RCC 7860 (cell line): ENCODE data around the gene KLHL30.

Source experiments
- DNase-seq: peaks from one replicate; pipeline ENCODE4 v3.0.0-alpha.2; 2015; ENCODE audit warnings: low spot score
- FAIRE-seq: peaks from 2 replicates; lab custom pipeline; 2012; peaks lifted over from hg19 to GRCh38; lab: Jason Lieb, UNC

KLHL30 gene, protein sequence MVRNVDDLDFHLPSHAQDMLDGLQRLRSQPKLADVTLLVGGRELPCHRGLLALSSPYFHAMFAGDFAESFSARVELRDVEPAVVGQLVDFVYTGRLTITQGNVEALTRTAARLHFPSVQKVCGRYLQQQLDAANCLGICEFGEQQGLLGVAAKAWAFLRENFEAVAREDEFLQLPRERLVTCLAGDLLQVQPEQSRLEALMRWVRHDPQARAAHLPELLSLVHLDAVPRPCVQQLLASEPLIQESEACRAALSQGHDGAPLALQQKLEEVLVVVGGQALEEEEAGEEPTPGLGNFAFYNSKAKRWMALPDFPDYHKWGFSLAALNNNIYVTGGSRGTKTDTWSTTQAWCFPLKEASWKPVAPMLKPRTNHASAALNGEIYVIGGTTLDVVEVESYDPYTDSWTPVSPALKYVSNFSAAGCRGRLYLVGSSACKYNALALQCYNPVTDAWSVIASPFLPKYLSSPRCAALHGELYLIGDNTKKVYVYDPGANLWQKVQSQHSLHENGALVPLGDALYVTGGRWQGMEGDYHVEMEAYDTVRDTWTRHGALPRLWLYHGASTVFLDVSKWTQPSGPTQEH

GRCh38 chr2:238138331-238139195 lies at the start of gene KLHL30:
KLHL30 (plus strand) TSS chr2:238138668; CDS start chr2:238140755, 2,087 bp downstream.
- no peak for DNase-seq
- no peak for FAIRE-seq

DNA sequence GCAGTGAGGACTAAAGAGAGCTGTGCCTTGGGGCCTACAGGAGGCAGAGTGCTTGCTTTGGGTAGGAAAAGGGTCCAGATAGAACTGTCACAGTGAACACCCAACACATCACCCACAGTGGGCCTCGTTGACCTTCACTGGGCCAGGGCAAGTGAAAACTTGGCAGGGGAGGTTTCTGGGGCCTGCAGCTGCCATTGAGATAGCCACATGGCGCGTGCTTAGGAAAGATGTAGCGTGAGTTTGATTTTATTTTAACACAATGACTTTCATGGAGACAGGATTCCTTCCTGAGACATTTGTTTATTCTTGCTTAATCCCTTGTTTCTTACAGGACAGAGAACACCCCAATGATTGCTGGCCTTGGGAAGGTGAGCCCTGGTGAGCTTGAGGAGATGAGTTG lies 47.6 kb upstream of the KLHL30 start:
- DNase-seq = no peak
- FAIRE-seq = no peak

- no peak for DNase-seq
- FAIRE-seq = no peak
Observed at GRCh38 chr2:238091436-238092060, 46.9 kb upstream of the KLHL30 start.

- DNase-seq = no peak
- FAIRE-seq = no peak
Observed at GRCh38 chr2:238092486-238093035, 45.9 kb upstream of the KLHL30 start.

GRCh38 chr2:238093181-238094140 lies 45.0 kb upstream of the KLHL30 start:
- DNase-seq (no peak), FAIRE-seq (no peak)

DNA sequence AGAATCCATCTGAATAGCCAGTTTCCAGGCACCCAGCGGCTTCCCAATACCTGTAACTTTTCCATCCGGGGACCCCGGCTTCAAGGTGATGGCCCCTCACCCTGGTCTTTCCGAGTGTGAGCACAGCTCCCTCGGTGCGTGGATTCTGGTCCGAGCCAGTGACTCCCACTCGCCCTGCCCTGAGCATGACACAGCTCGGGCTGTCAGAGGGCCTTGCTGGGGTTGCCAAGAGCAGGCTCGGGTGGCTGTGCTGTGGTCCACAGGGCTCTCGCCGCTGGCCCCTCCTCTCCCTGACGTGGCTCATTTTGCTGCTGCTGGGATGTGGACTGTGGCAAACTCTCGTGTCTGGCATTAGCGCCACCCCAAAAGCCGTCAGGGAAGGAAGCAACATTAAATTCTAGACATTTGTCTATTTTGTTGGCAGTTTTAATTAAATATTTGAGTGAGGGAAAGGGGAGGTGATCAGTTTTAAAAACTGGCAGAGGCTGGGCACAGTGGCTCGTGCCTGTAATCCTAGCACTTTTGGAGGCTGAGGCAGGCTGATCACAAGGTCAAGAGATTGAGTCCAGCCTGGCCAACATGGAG lies 43.9 kb upstream of the KLHL30 start:
- FAIRE-seq (no peak), DNase-seq (no peak)

DNA sequence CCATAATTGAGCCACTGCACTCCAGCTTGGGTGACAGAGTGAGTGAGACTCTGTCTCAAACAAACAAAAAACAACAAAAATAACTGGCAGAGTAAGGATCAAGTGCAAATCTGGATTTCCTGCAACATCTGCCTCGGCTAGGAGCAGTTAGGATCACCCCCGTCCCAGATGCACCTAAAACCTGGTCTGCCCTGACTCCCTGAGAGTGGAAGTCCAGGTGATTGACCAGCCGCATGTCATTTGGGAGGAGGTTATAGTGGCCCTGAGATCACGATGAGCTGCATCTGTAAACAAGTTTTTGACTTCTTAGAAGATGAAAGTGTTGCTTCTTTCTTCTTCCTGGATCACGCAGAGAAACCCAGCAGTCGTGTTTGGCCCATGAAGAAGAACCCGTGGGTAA lies 43.3 kb upstream of the KLHL30 start:
- FAIRE-seq (no peak), DNase-seq (no peak)

DNA sequence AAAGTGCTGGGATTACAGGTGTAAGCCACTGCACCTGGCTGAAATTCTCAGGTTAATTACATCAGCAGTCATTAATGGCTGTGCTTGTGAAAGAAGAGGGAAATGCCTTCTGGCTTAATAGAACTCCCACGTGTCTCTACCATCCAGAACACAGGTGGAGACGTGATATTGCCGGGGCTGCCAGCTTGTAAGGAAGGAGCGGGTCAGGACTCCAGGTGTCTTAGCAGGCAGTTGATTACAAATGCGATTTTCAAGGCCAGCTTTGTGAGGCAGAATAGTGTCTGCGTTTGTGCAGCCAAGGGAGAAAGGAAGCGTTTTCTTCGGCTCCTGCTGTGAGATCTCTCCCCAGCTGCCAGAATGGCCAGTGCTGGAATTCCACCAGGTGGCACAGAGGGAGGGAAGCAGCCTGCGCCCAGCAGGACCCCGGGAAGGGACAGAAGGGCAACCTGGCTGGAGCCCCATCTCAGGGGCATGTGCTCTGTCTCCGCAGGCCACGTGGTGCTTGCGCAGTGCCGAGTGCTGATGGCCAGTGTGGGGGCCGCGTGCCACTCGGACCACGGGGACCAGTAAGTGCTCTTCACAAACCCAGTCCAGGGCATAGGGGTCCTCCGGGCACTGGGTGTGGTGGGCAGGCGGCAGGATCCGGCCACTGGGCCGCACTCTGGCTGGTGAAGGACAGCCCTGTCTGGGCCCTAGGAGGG lies 42.0 kb upstream of the KLHL30 start:
- no peak for DNase-seq
- FAIRE-seq = no peak

GRCh38 chr2:238097201-238097987 lies 41.1 kb upstream of the KLHL30 start:
- DNase-seq (no peak), FAIRE-seq (no peak)

- DNase-seq (peak; percentile 89), FAIRE-seq (no peak)
Observed at GRCh38 chr2:238097988-238098871, 40.2 kb upstream of the KLHL30 start.

- DNase-seq (peak; percentile 90), FAIRE-seq (peak; percentile 99)
Observed at GRCh38 chr2:238098901-238099713, 39.4 kb upstream of the KLHL30 start.

- FAIRE-seq (no peak), DNase-seq (no peak)
Observed at GRCh38 chr2:238099714-238100048, 38.8 kb upstream of the KLHL30 start.

DNA sequence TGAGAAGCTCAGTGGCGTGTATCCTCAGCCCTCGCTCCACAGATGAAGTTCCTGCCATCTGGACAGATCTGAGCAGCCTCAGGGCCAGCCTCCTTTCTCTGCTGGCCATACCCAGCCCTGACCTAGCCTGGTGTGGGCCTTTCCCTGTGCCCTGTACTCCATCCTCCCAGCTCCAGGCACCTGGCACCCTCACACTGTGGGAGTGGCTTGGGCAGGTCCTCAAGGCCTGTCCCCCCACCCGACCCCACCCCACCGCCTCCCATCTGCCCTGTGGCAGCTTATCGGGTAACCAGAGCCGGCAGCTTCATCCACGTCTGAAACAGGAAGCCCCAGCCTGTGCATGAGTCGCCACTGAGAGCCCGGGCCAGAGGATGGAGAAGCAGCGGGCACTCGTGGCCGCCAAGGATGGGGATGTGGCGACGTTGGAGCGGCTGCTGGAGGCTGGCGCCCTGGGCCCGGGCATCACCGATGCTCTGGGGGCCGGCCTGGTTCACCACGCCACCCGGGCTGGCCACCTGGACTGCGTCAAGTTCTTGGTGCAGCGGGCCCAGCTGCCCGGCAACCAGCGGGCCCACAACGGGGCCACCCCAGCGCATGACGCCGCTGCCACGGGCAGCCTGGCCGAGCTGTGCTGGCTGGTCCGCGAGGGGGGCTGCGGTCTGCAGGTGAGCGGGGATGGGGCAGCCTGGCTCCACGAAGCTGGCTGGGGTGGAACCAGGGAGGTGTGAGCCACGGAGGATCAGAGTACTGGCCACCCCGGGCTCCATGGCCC lies 38.2 kb upstream of the KLHL30 start, which contains the start of gene ESPNL:
TSS of gene ESPNL (plus strand) at position 292 of the 772 bp plus-strand sequence. CDS start at position 372, 80 bp downstream.
- FAIRE-seq (no peak), DNase-seq (peak; percentile 59)

- DNase-seq (no peak), FAIRE-seq (no peak)
Observed at GRCh38 chr2:238100821-238101771, 37.4 kb upstream of the KLHL30 start.
